Heart left ventricle (tissue), 13 donors: ENCODE data around the gene ST6GALNAC5.

ENCODE experiments used
- POLR2A ChIP-seq, 2 donors: fragments of 450-650 bp; IDR thresholded peaks; one replicate each; pipeline ENCODE4 v1.6.1; 2017; ENCODE audit warnings: antibody characterized with exemption in 2 of 2, mild to moderate bottlenecking in 2 of 2, moderate library complexity in 2 of 2
- TF ChIP-seq, protein P1 (sequence below), 12 donors: fragments of 200-600 bp; sonication (generic) in 4 of 12; IDR thresholded peaks; one replicate each; pipeline versions ENCODE4 v1.5.0 to v1.8.0; 2018 to 2022; ENCODE audit warnings: antibody characterized with exemption in 12 of 12, mild to moderate bottlenecking in 5 of 12
- donor health status: ischemic (EF 13 %, LVEDD 7.1; RV severe dilation, severe dysfunction).
- donor health status: DM: no; HTN: yes; CAD: no.
- donor health status: DM: no; HTN: no; CAD: no.
- donor health status: ischemic (EF 25% LVEDD 6.9; RV normal size, moderate dysfunction).
- donor health status: ischemic (EF 25% LVEDD 5.7; RV mildly dilated, moderate dysfunction).
- donor health status: ischemic (EF 35%, LVEDD 5.7; RV mildly dilated, moderate dysfunction).
- donor health status: nonischemic (EF 11% LVEDD 7.7; RV severe dilation, severe dysfunction).
- donor health status: DM: yes; HTN: yes; CAD: no.
- donor health status: PGD.
- donor health status: ischemic (EF 29% LVEDD 5.4; RV normal size, mild dysfunction).
- donor health status: nonischemic (EF 23%, LVEDD 6.1; RV moderate dilation, normal function).

DNA sequence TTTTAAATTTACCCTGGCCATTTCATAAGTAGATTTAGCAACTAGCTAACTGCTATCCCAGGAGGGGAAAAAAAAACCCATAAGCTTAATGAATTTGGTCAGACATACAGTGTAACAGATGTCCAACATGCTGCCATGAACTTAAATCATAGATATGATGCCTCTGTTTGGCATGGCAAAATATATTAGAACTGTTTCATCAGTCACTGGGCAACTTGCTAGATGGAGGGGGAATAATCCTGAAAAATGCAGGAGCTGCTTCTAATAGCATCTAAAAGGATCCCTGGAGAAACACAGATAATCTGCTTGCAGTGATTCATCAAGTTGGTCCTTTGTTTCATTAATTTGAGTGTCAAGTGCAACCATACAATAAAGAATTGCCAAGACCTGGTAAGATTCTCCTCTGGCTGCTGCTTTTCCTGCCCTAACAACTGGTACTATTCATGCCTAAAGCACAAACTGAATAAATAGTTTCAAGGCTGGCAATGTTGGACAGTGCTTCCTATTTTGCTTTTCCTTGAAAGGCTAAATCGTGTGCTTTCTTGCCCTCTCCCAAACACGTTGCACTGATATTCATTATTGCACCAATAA lies 1.5 kb upstream of the ST6GALNAC5 start:
- TF ChIP-seq, protein P1, sequence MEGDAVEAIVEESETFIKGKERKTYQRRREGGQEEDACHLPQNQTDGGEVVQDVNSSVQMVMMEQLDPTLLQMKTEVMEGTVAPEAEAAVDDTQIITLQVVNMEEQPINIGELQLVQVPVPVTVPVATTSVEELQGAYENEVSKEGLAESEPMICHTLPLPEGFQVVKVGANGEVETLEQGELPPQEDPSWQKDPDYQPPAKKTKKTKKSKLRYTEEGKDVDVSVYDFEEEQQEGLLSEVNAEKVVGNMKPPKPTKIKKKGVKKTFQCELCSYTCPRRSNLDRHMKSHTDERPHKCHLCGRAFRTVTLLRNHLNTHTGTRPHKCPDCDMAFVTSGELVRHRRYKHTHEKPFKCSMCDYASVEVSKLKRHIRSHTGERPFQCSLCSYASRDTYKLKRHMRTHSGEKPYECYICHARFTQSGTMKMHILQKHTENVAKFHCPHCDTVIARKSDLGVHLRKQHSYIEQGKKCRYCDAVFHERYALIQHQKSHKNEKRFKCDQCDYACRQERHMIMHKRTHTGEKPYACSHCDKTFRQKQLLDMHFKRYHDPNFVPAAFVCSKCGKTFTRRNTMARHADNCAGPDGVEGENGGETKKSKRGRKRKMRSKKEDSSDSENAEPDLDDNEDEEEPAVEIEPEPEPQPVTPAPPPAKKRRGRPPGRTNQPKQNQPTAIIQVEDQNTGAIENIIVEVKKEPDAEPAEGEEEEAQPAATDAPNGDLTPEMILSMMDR (IDR thresholded peaks at IDR 0.05) = no peak
- no peak for TF ChIP-seq POLR2A (IDR thresholded peaks at IDR 0.05)
